Stomach (tissue), 4 donors: ENCODE measurements around the gene TBCD.

Experiments
- CTCF ChIP-seq, 7 experiments: fragments of 450-650 bp in 4 of 7; fragments of 200-600 bp in 3 of 7; sonication (generic) in 3 of 7; IDR thresholded peaks; one replicate each; pipeline ENCODE4 v1.5.1; 2016 to 2019; ENCODE audit warnings: antibody characterized with exemption in 7 of 7, control low read depth in 2 of 7, mild to moderate bottlenecking in 1 of 7
- EP300 ChIP-seq: sonication (generic); formaldehyde crosslinking; IDR thresholded peaks from one replicate; pipeline ENCODE4 v1.6.1; 2017; ENCODE audit warnings: antibody characterized with exemption
- POLR2A ChIP-seq, 4 donors: fragments of 450-650 bp; IDR thresholded peaks; one replicate each; pipeline ENCODE4 v1.6.1; 2016; ENCODE audit warnings: antibody characterized with exemption in 4 of 4, control low read depth in 2 of 4, mild to moderate bottlenecking in 1 of 4, moderate library complexity in 1 of 4

- TF ChIP-seq CTCF (IDR thresholded peaks at IDR 0.05) (no peak), EP300 (no peak), POLR2A (IDR thresholded peaks at IDR 0.05) (no peak)
Observed at GRCh38 chr17:82726427-82726826, 25.4 kb upstream of the TBCD start.
